Tibial nerve (tissue), 4 donors: ENCODE results near the gene PRDM7. TPM values are rescaled to one million over a fixed set of nuclear protein-coding genes. Genes with fewer than 3 reads are reported as not detected.
"Not testable (repeated sequence)": the region's sequence is repeated elsewhere in the genome, so short reads cannot be mapped to it uniquely, and the experiment has no call there.

Source experiments
- DNase-seq, 2 donors: peaks; one replicate each; pipeline ENCODE4 v3.0.0-alpha.2; 2019; ENCODE audit warnings: low spot score in 2 of 2
- H3K27ac ChIP-seq, 4 donors: fragments of 200-600 bp; sonication (generic) in 3 of 4; one replicate each; pipeline ENCODE4 v1.5.1; 2017 to 2019; ENCODE audit warnings: mild to moderate bottlenecking in 1 of 4
- H3K27me3 ChIP-seq, 2 donors: fragments of 200-600 bp; sonication (generic) in 1 of 2; one replicate each; pipeline versions ENCODE4 v1.5.1 to v1.6.0; 2017 to 2019
- H3K36me3 ChIP-seq, 3 donors: fragments of 200-600 bp; sonication (generic); one replicate each; pipeline ENCODE4 v1.5.1; 2018 to 2019
- H3K4me1 ChIP-seq, 4 donors: fragments of 200-600 bp; sonication (generic) in 3 of 4; one replicate each; pipeline ENCODE4 v1.5.1; 2017 to 2019
- H3K4me3 ChIP-seq, 4 donors: fragments of 200-600 bp; sonication (generic) in 3 of 4; one replicate each; pipeline ENCODE4 v1.5.1; 2017 to 2019; ENCODE audit warnings: mild to moderate bottlenecking in 1 of 4, moderate library complexity in 1 of 4
- H3K9me3 ChIP-seq, 4 donors: fragments of 200-600 bp; sonication (generic) in 3 of 4; one replicate each; pipeline ENCODE4 v1.5.1; 2017 to 2019
- CTCF ChIP-seq, 5 experiments: fragments of 200-600 bp in 3 of 5; fragments of 450-650 bp in 2 of 5; sonication (generic) in 3 of 5; IDR thresholded peaks; one replicate each; pipeline ENCODE4 v1.5.1; 2016 to 2019; ENCODE audit warnings: antibody characterized with exemption in 5 of 5, mild to moderate bottlenecking in 3 of 5, moderate library complexity in 2 of 5
- EP300 ChIP-seq, 2 donors: sonication (generic); formaldehyde crosslinking; IDR thresholded peaks; one replicate each; pipeline ENCODE4 v1.6.1; 2017; ENCODE audit warnings: antibody characterized with exemption in 2 of 2, mild to moderate bottlenecking in 1 of 2
- POLR2A ChIP-seq, 2 donors: fragments of 450-650 bp; IDR thresholded peaks; one replicate each; pipeline ENCODE4 v1.6.1; 2017; ENCODE audit warnings: antibody characterized with exemption in 2 of 2, mild to moderate bottlenecking in 2 of 2, moderate library complexity in 2 of 2
- WGBS, 2 donors: methylation state at CpG; one replicate each; pipeline ENCODE4 v1.1.5; 2018; 5-methylcytosine and 5-hydroxymethylcytosine counted together
- total RNA-seq, 4 donors: library from RNA; depleted of rRNA; stranded (reverse); fragments of >200 nt; gene quantifications; one replicate each; pipeline ENCODE4 v1.1.0, GENCODE V29; 2016

The PRDM7 gene
- total RNA-seq, 4 donors from 2014 or later: not detected

GRCh38 chr16:90061437-90061836 lies 15.7 kb downstream of the PRDM7 start:
- no peaks in the 10 kb centered on the region for H3K4me1 ChIP-seq
- TF ChIP-seq POLR2A (IDR thresholded peaks at IDR 0.05) (no peak), EP300 (IDR thresholded peaks at IDR 0.05) (no peak)
- no peaks in the 10 kb centered on the region for H3K9me3 ChIP-seq
- no peak for DNase-seq
- no peaks in the 10 kb centered on the region for H3K36me3 ChIP-seq
- WGBS, 2 donors: 58 to 62% methylated on average over 3 of the region's 3 CpGs
- H3K27ac ChIP-seq: no peak overlapping the region
- no peak overlapping the region for H3K4me3 ChIP-seq
- no peaks in the 10 kb centered on the region for H3K27me3 ChIP-seq

GRCh38 chr16:90057738-90058173 lies 19.4 kb downstream of the PRDM7 start:
- no peaks in the 10 kb centered on the region for H3K36me3 ChIP-seq
- no peak overlapping the region for H3K27ac ChIP-seq
- DNase-seq: no peak
- no peaks in the 10 kb centered on the region for H3K27me3 ChIP-seq
- no peaks in the 10 kb centered on the region for H3K4me1 ChIP-seq
- H3K4me3 ChIP-seq: no peak overlapping the region
- no peak for TF ChIP-seq CTCF (IDR thresholded peaks at IDR 0.05)
- no peak for TF ChIP-seq EP300 (IDR thresholded peaks at IDR 0.05)
- no peak for TF ChIP-seq POLR2A (IDR thresholded peaks at IDR 0.05)
- 44 to 58% methylated on average over 7 to 8 of the region's 8 CpGs for WGBS, 2 donors
- H3K9me3 ChIP-seq: peaks cover 0 to 16% (median 2%) of the 10 kb centered on the region in 4 donors

- H3K27me3 ChIP-seq, H3K36me3 ChIP-seq, H3K4me1 ChIP-seq, H3K27ac ChIP-seq, H3K4me3 ChIP-seq, DNase-seq: not testable (repeated sequence)
- WGBS, 2 donors: 84 to 85% methylated on average over 15 of the region's 15 CpGs
- H3K9me3 ChIP-seq: peaks cover 0 to 16% (median 2%) of the 10 kb centered on the region in 4 donors
These were observed 20.6 kb downstream of the PRDM7 start for GRCh38 chr16:90056521-90056920.

GRCh38 chr16:90055371-90055770 lies 21.8 kb downstream of the PRDM7 start:
- Histone ChIP-seq H3K27me3 (no peaks in the 10 kb centered on the region), H3K4me3 (no peak overlapping the region), H3K36me3 (no peaks in the 10 kb centered on the region), H3K4me1 (no peaks in the 10 kb centered on the region), H3K9me3 (peaks cover 0 to 16% (median 2%) of the 10 kb centered on the region in 4 donors), H3K27ac (no peak overlapping the region)
- WGBS, 2 donors: 80 to 81% methylated on average over 4 of the region's 4 CpGs
- no peak for DNase-seq
- no peak for TF ChIP-seq POLR2A (IDR thresholded peaks at IDR 0.05)
- no peak for TF ChIP-seq CTCF (IDR thresholded peaks at IDR 0.05)
- no peak for TF ChIP-seq EP300 (IDR thresholded peaks at IDR 0.05)

GRCh38 chr16:90054554-90054953 lies 22.6 kb downstream of the PRDM7 start:
- Histone ChIP-seq H3K9me3 (peaks cover 0 to 16% (median 2%) of the 10 kb centered on the region in 4 donors), H3K27ac (no peak overlapping the region), H3K4me1 (no peaks in the 10 kb centered on the region), H3K27me3 (no peaks in the 10 kb centered on the region), H3K36me3 (no peaks in the 10 kb centered on the region), H3K4me3 (no peak overlapping the region)
- WGBS, 2 donors: 45 to 55% methylated on average over 4 of the region's 4 CpGs
- no peak for TF ChIP-seq EP300 (IDR thresholded peaks at IDR 0.05)
- no peak for TF ChIP-seq CTCF (IDR thresholded peaks at IDR 0.05)
- no peak for TF ChIP-seq POLR2A (IDR thresholded peaks at IDR 0.05)
- DNase-seq: no peak

- Histone ChIP-seq H3K9me3 (peaks cover 0 to 16% (median 2%) of the 10 kb centered on the region in 4 donors), H3K27ac (no peak overlapping the region), H3K4me3 (no peak overlapping the region), H3K4me1 (no peaks in the 10 kb centered on the region), H3K27me3 (no peaks in the 10 kb centered on the region), H3K36me3 (no peaks in the 10 kb centered on the region)
- TF ChIP-seq POLR2A (IDR thresholded peaks at IDR 0.05) (no peak), CTCF (IDR thresholded peaks at IDR 0.05) (no peak), EP300 (IDR thresholded peaks at IDR 0.05) (no peak)
- WGBS, 2 donors: 54 to 62% methylated on average over 1 of the region's 1 CpG
- DNase-seq: no peak
These were observed 23.1 kb downstream of the PRDM7 start for GRCh38 chr16:90053902-90054500.
